Spleen (tissue), 7 donors: ENCODE measurements around the gene PRSS22.

Source experiments
- CTCF ChIP-seq, 11 experiments: fragments of 200-600 bp in 7 of 11; fragments of 450-650 bp in 4 of 11; sonication (generic) in 4 of 11; IDR thresholded peaks in 8 of 11; conservative IDR thresholded peaks in 3 of 11; 1 replicate in 7 of 11; 2 replicates in 4 of 11; pipeline versions ENCODE4 v1.4.0 to v1.8.0; 2016 to 2021; ENCODE audit warnings: antibody characterized with exemption in 11 of 11, inconsistent platforms in 4 of 11, mild to moderate bottlenecking in 1 of 11
- POLR2A ChIP-seq, 3 donors: fragments of 450-650 bp; IDR thresholded peaks; one replicate each; pipeline ENCODE4 v1.5.1; 2017; ENCODE audit warnings: antibody characterized with exemption in 3 of 3, mild to moderate bottlenecking in 1 of 3
- POLR2AphosphoS5 ChIP-seq, 3 donors: sonication (generic); formaldehyde crosslinking; IDR thresholded peaks; one replicate each; pipeline ENCODE4 v1.5.1; 2017; ENCODE audit warnings: antibody characterized with exemption in 3 of 3
- donor health status: DM: no; HTN: no; CAD: no; lungs with moderate emphysema.
- donor health status: DM: no; HTN: no; CAD: no.
- donor health status: DM: no; HTN: no; CAD: no.

DNA sequence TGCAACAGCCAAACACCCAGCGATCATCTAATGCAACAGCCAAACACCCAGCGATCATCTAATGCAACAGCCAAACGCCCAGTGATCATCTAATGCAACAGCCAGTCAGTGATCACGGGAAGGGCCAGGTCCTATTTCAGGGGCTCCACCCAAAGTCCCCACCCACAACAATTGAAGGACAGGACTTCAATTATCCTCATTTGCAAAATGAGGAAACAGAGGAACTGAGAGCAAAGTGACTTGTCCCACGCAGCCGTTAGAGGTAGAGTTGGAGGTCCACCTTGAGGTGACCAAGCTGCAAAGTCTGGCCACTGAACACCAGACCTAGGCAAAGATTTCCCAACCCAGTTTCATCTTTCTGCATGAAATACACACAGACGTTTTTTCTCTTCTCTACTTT lies 24.2 kb downstream of the PRSS22 start:
- TF ChIP-seq CTCF (IDR thresholded peaks at IDR 0.05 in 8 of 11, conservative IDR thresholded peaks at IDR 0.05 in 3 of 11) (no peak), POLR2A (IDR thresholded peaks at IDR 0.05) (no peak), POLR2AphosphoS5 (IDR thresholded peaks at IDR 0.05) (no peak)
